Activated T-cell treated with anti-CD3 and anti-CD28 coated beads, Interleukin-2, amount 50 U/mL, for 72 hours (primary cell): ENCODE data around the gene TPM3. TPM values are rescaled to one million over a fixed set of nuclear protein-coding genes. Genes with fewer than 3 reads are reported as not detected.
A peak's percentile ranks its signal among the peaks of the same experiment; 100 is the strongest.

Experiments used
- ATAC-seq, 2 donors: fragments of 150-1000 bp; cut with Tn5 transposase; replicated peaks in 1 of 2; 2 replicates each; pipeline ENCODE4 v1.10.0; 2021; ENCODE audit warnings: moderate library complexity in 2 of 2, mild to moderate bottlenecking in 1 of 2
- DNase-seq, 2 donors: peaks; one replicate each; pipeline ENCODE4 v3.0.0; 2021 to 2022; ENCODE audit warnings: mixed read lengths in 1 of 2
- H3K27ac Mint-ChIP-seq: one replicate; pipeline ENCODE4 v1.8.0; 2022; ENCODE audit warnings: mild to moderate bottlenecking, moderate library complexity, mixed read lengths
- H3K27me3 Mint-ChIP-seq: one replicate; pipeline ENCODE4 v1.8.0; 2022; ENCODE audit warnings: low read depth, mixed read lengths
- H3K36me3 Mint-ChIP-seq, 2 donors: one replicate each; pipeline ENCODE4 v1.8.0; 2022; ENCODE audit warnings: mixed read lengths in 2 of 2, mild to moderate bottlenecking in 1 of 2; ENCODE audit not compliant: insufficient read depth in 2 of 2
- H3K4me1 Mint-ChIP-seq: one replicate; pipeline ENCODE4 v1.8.0; 2022; ENCODE audit warnings: low read depth, mixed read lengths
- H3K4me3 Mint-ChIP-seq, 2 donors: one replicate each; pipeline ENCODE4 v1.8.0; 2022; ENCODE audit warnings: mild to moderate bottlenecking in 2 of 2, mixed read lengths in 2 of 2, moderate library complexity in 2 of 2
- H3K9me3 Mint-ChIP-seq, 2 donors: one replicate each; pipeline ENCODE4 v1.8.0; 2022; ENCODE audit warnings: mixed read lengths in 2 of 2
- total RNA-seq, 2 donors: library from RNA; stranded (reverse); gene quantifications; one replicate each; pipeline ENCODE4 v1.2.3, GENCODE V29; 2022

TPM3 gene
- total RNA-seq, 2 donors from 2014 or later = 456 to 468 TPM

- ATAC-seq (no peak), DNase-seq (no peak)
- H3K4me1 Mint-ChIP-seq = peaks cover 79% of the 10 kb centered on the region
- no peak overlapping the region for H3K27ac Mint-ChIP-seq
- no peaks in the 10 kb centered on the region for H3K9me3 Mint-ChIP-seq
- peaks cover 21 to 39% of the 10 kb centered on the region in 2 donors for H3K36me3 Mint-ChIP-seq
- no peaks in the 10 kb centered on the region for H3K27me3 Mint-ChIP-seq
- no peak overlapping the region for H3K4me3 Mint-ChIP-seq
Observed at GRCh38 chr1:154174654-154175053, 17.2 kb downstream of the TPM3 start.

GRCh38 chr1:154171880-154172279 lies 20.0 kb downstream of the TPM3 start:
- H3K4me1 Mint-ChIP-seq = peaks cover 61% of the 10 kb centered on the region
- no peaks in the 10 kb centered on the region for H3K9me3 Mint-ChIP-seq
- peaks cover 32 to 50% of the 10 kb centered on the region in 2 donors for H3K36me3 Mint-ChIP-seq
- H3K4me3 Mint-ChIP-seq = no peak overlapping the region
- H3K27me3 Mint-ChIP-seq = no peaks in the 10 kb centered on the region
- ATAC-seq (no peak), DNase-seq (no peak)
- H3K27ac Mint-ChIP-seq = peak overlapping the region; percentile 98

- peaks cover 32 to 48% of the 10 kb centered on the region in 2 donors for H3K36me3 Mint-ChIP-seq
- peaks cover 55% of the 10 kb centered on the region for H3K4me1 Mint-ChIP-seq
Observed at GRCh38 chr1:154171223-154171583, 20.7 kb downstream of the TPM3 start.

GRCh38 chr1:154170547-154171222 lies 21.2 kb downstream of the TPM3 start:
- Mint-ChIP-seq H3K4me3 (peak overlapping the region; percentile 61 to 74), H3K9me3 (no peaks in the 10 kb centered on the region), H3K36me3 (peaks cover 36 to 51% of the 10 kb centered on the region in 2 donors), H3K27me3 (no peaks in the 10 kb centered on the region), H3K4me1 (peaks cover 50% of the 10 kb centered on the region), H3K27ac (peak overlapping the region; percentile 98)
- ATAC-seq (peak; percentile 98 to 99), DNase-seq (peak; percentile 59 to 75)

More at GRCh38 chr1:154171223-154171583, 20.7 kb downstream of the TPM3 start:
- peak; percentile 43 to 45 for ATAC-seq
- Mint-ChIP-seq H3K27me3 (no peaks in the 10 kb centered on the region), H3K9me3 (no peaks in the 10 kb centered on the region), H3K4me3 (peak overlapping the region; percentile 61 to 74), H3K27ac (peak overlapping the region; percentile 98)
- no peak for DNase-seq

GRCh38 chr1:154167461-154167860 lies 24.4 kb downstream of the TPM3 start:
- H3K4me1 Mint-ChIP-seq = peaks cover 60% of the 10 kb centered on the region
- H3K27ac Mint-ChIP-seq = peak overlapping the region; percentile 79
- DNase-seq (no peak), ATAC-seq (no peak)
- H3K36me3 Mint-ChIP-seq = peaks cover 51 to 73% of the 10 kb centered on the region in 2 donors
- H3K27me3 Mint-ChIP-seq = no peaks in the 10 kb centered on the region
- no peaks in the 10 kb centered on the region for H3K9me3 Mint-ChIP-seq
- no peak overlapping the region for H3K4me3 Mint-ChIP-seq

GRCh38 chr1:154166207-154166606 lies 25.7 kb downstream of the TPM3 start:
- ATAC-seq (no peak), DNase-seq (no peak)
- Mint-ChIP-seq H3K36me3 (peaks cover 42 to 73% of the 10 kb centered on the region in 2 donors), H3K27ac (no peak overlapping the region), H3K9me3 (no peaks in the 10 kb centered on the region), H3K27me3 (no peaks in the 10 kb centered on the region), H3K4me3 (no peak overlapping the region), H3K4me1 (peaks cover 58% of the 10 kb centered on the region)

- Mint-ChIP-seq H3K27me3 (no peaks in the 10 kb centered on the region), H3K36me3 (peaks cover 33 to 68% of the 10 kb centered on the region in 2 donors), H3K9me3 (no peaks in the 10 kb centered on the region), H3K4me3 (peak overlapping the region in 1 of 2 donors; percentile 79), H3K27ac (no peak overlapping the region), H3K4me1 (peaks cover 94% of the 10 kb centered on the region)
- DNase-seq (no peak), ATAC-seq (no peak)
Observed at GRCh38 chr1:154159554-154159953, 32.3 kb downstream of the TPM3 start.

GRCh38 chr1:154158307-154159125 lies 33.4 kb downstream of the TPM3 start:
- H3K4me3 Mint-ChIP-seq = peak overlapping the region; percentile 74 to 79
- no peaks in the 10 kb centered on the region for H3K9me3 Mint-ChIP-seq
- no peak for DNase-seq
- peaks cover 25 to 61% of the 10 kb centered on the region in 2 donors for H3K36me3 Mint-ChIP-seq
- H3K27me3 Mint-ChIP-seq = no peaks in the 10 kb centered on the region
- H3K4me1 Mint-ChIP-seq = peaks cover 94% of the 10 kb centered on the region
- peak overlapping the region; percentile 77 for H3K27ac Mint-ChIP-seq
- ATAC-seq = peak; percentile 20 to 26

- Mint-ChIP-seq H3K4me1 (peaks cover 86% of the 10 kb centered on the region), H3K4me3 (peak overlapping the region; percentile 74 to 79), H3K27ac (peak overlapping the region; percentile 77), H3K27me3 (no peaks in the 10 kb centered on the region), H3K36me3 (peaks cover 20 to 53% of the 10 kb centered on the region in 2 donors), H3K9me3 (no peaks in the 10 kb centered on the region)
- DNase-seq (peak; percentile 78 to 86), ATAC-seq (peak; percentile 97 to 98)
Observed at GRCh38 chr1:154157520-154158306, 34.2 kb downstream of the TPM3 start.

- H3K4me3 Mint-ChIP-seq = no peak overlapping the region
- H3K36me3 Mint-ChIP-seq = peaks cover 16 to 38% of the 10 kb centered on the region in 2 donors
- no peak for ATAC-seq
- peak overlapping the region; percentile 74 for H3K27ac Mint-ChIP-seq
- H3K4me1 Mint-ChIP-seq = peaks cover 62% of the 10 kb centered on the region
- no peaks in the 10 kb centered on the region for H3K9me3 Mint-ChIP-seq
- DNase-seq = no peak
- H3K27me3 Mint-ChIP-seq = no peaks in the 10 kb centered on the region
Observed at GRCh38 chr1:154155251-154155650, 36.6 kb downstream of the TPM3 start.

- peaks cover 13 to 34% of the 10 kb centered on the region in 2 donors for H3K36me3 Mint-ChIP-seq
- peak within 1 kb of the TSS; percentile 83 for H3K27ac Mint-ChIP-seq
- DNase-seq (no peak), ATAC-seq (no peak)
- H3K4me3 Mint-ChIP-seq = peak within 1 kb of the TSS in 1 of 2 donors; percentile 21
- peaks cover 57% of the 10 kb centered on the region for H3K4me1 Mint-ChIP-seq
- no peaks in the 10 kb centered on the region for H3K27me3 Mint-ChIP-seq
- no peaks in the 10 kb centered on the region for H3K9me3 Mint-ChIP-seq
Observed at GRCh38 chr1:154154534-154155191, 37.2 kb downstream of the TPM3 start, which contains the start of gene NUP210L. TSS of gene NUP210L (minus strand) at chr1:154155073.

GRCh38 chr1:154154053-154154452 lies 37.8 kb downstream of the TPM3 start:
- H3K27ac Mint-ChIP-seq = peak overlapping the region; percentile 83
- no peak for ATAC-seq

More at GRCh38 chr1:154154053-154154452, 37.8 kb downstream of the TPM3 start:
- Mint-ChIP-seq H3K27me3 (no peaks in the 10 kb centered on the region), H3K4me1 (peaks cover 54% of the 10 kb centered on the region), H3K9me3 (no peaks in the 10 kb centered on the region), H3K4me3 (no peak overlapping the region), H3K36me3 (peaks cover 7 to 28% of the 10 kb centered on the region in 2 donors)
- no peak for DNase-seq
